Pancreas (tissue), 10 donors: ENCODE measurements around the gene GBF1. TPM values are rescaled to one million over a fixed set of nuclear protein-coding genes. Genes with fewer than 3 reads are reported as not detected.

Source experiments
- ATAC-seq, 4 donors: fragments of 200-7000 bp; cut with Tn5 transposase; one replicate each; pipeline versions ENCODE4 v1.8.0 to v1.9.1; 2020; ENCODE audit warnings: mild to moderate bottlenecking in 4 of 4, moderate library complexity in 4 of 4
- DNase-seq, 6 donors: peaks; one replicate each; pipeline ENCODE4 v3.0.0-alpha.2; 2020
- FAIRE-seq: peaks from 2 replicates; lab custom pipeline; 2012; peaks lifted over from hg19 to GRCh38; lab: Jason Lieb, UNC
- H3K27ac ChIP-seq, 4 donors: fragments of 200-600 bp; sonication (generic); 1 replicate in 3 of 4; 2 replicates in 1 of 4; pipeline versions ENCODE4 v1.5.0 to v1.8.0; 2020
- H3K27me3 ChIP-seq, 4 donors: fragments of 200-600 bp; one replicate each; pipeline ENCODE4 v1.8.0; 2021
- H3K36me3 ChIP-seq, 3 donors: fragments of 200-600 bp; sonication (generic) in 1 of 3; one replicate each; pipeline versions ENCODE4 v1.5.0 to v1.8.0; 2020 to 2021
- H3K4me1 ChIP-seq, 3 donors: fragments of 200-600 bp; one replicate each; pipeline ENCODE4 v1.8.0; 2021
- H3K4me3 ChIP-seq, 4 donors: fragments of 200-600 bp; sonication (generic) in 2 of 4; one replicate each; pipeline versions ENCODE4 v1.5.0 to v1.8.0; 2020 to 2021
- H3K9me3 ChIP-seq, 4 donors: fragments of 200-600 bp; one replicate each; pipeline ENCODE4 v1.8.0; 2021
- WGBS, 2 donors: extraction: QIAGEN DNeasy Blood & Tissue Kit; methylation state at CpG; one replicate each; pipeline ENCODE4 v1.1.7; 2013; 5-methylcytosine and 5-hydroxymethylcytosine counted together
- intact Hi-C, 3 donors: fragments of 100-400 bp; cut with DNase I; formaldehyde crosslinking; loops; one replicate each; pipeline versions ENCODE4 v1.11.1 to v1.14.2; 2022
- polyA plus RNA-seq, 2 donors: library from polyadenylated mRNA; stranded (reverse); fragments of 200-250 nt; gene quantifications; one replicate each; pipeline ENCODE4 v1.2.3, GENCODE V29; 2013
- total RNA-seq, 6 donors: library from RNA; stranded (reverse); fragmentation: NEBNext Ultra II Directional in 4 of 6; extraction: Animal tissue kit (Norgen Biotek cat#: 25700) in 4 of 6; gene quantifications; one replicate each; pipeline versions ENCODE4 v1.2.1 to v1.2.4, GENCODE V29; 2021 to 2023
- TF ChIP-seq, protein P1 (sequence below), 4 donors: fragments of 200-600 bp; sonication (generic) in 3 of 4; IDR thresholded peaks; one replicate each; pipeline versions ENCODE4 v1.5.0 to v1.8.0; 2021; ENCODE audit warnings: antibody characterized with exemption in 4 of 4
- donor health status: healthy with polysubstance abuse.
- donor health status: DM: no; HTN: no; CAD: no; lungs with moderate emphysema.
- donor health status: DM: no; HTN: no; CAD: no.
- donor health status: control.
- donor health status: control.
- donor health status: Bipolar disorder and iron deficiency.
- donor health status: DM: yes; HTN: yes; CAD: no.
- donor health status: DM: no; HTN: no; CAD: no.
- donor health status: DM: no; HTN: no; CAD: no.
- donor health status: DM: yes; HTN: yes; CAD: no.

The GBF1 gene
- total RNA-seq (10 to 100 TPM; 14.9 to 27.6 (median 18.5) TPM), polyA plus RNA-seq (10 to 100 TPM; 17.7 to 18.8 TPM)

DNA sequence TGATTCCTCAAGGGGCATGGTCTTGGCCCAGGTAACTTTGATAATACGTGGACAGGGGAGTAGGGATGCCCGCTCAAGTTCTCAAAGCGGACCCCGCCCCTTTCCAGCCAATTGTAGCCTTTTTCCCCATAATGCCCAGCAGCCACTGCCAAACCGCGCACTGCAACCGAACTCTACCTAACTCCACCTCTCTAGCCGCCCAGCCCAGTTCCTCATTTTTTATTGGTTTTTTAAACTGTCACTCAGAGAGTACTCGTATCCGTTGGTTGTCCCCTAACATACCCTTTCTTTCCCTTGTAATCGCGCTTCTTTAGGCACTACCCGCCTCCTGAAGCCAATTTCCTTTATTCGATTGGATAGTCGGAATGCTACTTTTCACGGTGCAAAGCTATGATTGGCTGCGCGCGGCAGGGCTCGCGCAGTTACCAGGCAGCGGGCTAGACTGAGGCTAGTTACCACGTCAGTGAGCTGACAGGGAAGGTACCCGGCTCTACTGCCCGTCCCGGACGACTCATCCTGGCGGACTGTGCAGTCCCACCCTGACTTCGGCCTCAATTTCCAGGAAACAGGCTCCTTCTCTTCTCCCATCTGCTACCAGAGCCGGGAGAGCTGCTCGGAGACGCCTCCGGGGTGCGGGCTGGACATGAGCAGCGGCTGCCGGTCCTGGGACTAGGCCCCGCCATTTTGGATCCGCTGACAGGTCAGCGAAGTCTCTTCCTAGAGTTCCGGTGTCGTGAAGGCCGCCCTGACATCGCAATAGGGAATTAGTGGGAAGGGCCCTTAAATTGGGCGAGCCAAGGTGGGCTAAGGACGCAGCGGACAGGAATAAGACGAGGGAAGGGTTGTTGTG, at the start of gene GBF1:
Gene GBF1, plus strand, starts transcription at position 451 of the 850 bp plus-strand sequence. CDS start 13,407 bp downstream, outside the sequence.
- no peaks in the 10 kb centered on the region for H3K36me3 ChIP-seq
- TF ChIP-seq, protein P1, sequence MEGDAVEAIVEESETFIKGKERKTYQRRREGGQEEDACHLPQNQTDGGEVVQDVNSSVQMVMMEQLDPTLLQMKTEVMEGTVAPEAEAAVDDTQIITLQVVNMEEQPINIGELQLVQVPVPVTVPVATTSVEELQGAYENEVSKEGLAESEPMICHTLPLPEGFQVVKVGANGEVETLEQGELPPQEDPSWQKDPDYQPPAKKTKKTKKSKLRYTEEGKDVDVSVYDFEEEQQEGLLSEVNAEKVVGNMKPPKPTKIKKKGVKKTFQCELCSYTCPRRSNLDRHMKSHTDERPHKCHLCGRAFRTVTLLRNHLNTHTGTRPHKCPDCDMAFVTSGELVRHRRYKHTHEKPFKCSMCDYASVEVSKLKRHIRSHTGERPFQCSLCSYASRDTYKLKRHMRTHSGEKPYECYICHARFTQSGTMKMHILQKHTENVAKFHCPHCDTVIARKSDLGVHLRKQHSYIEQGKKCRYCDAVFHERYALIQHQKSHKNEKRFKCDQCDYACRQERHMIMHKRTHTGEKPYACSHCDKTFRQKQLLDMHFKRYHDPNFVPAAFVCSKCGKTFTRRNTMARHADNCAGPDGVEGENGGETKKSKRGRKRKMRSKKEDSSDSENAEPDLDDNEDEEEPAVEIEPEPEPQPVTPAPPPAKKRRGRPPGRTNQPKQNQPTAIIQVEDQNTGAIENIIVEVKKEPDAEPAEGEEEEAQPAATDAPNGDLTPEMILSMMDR (IDR thresholded peaks at IDR 0.05) = no peak
- no peaks in the 10 kb centered on the region for H3K27me3 ChIP-seq
- peaks cover 20 to 30% (median 21%) of the 10 kb centered on the region in 3 donors for H3K4me1 ChIP-seq
- peak within 1 kb of the TSS; percentile 61 to 84 (median 77) for H3K4me3 ChIP-seq
- WGBS, 2 donors = 0% methylated on average over 47 of the region's 47 CpGs
- DNase-seq (peak; percentile 88 to 94 (median 92)), FAIRE-seq (peak; percentile 98), ATAC-seq (peak; percentile 87 to 95 (median 92))
- peak within 1 kb of the TSS; percentile 66 to 78 (median 70) for H3K27ac ChIP-seq
- intact Hi-C loops = no loop called here
- no peaks in the 10 kb centered on the region for H3K9me3 ChIP-seq

DNA sequence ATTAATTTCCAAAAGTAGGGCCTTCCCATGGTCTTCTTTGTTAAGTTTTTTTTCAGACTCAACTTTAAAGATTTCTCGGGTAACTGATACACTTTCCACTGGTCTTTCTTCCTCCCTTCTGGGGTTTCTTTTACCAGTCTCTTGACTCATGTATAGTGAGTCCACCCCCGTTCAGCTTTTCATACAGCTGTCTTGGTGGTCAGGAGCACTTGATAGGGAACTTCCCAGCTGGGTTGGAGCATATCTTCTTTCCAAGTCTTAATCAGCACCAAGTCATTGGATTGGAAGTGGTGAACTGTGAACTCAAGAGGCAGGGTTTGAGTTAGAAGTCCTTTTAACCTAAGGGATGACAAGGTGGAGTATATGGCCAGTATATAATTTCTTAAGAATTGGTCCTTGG, 48.4 kb upstream of the GBF1 start:
- ATAC-seq (no peak), FAIRE-seq (no peak), DNase-seq (no peak)
- no peak overlapping the region for H3K4me3 ChIP-seq
- H3K27me3 ChIP-seq = no peaks in the 10 kb centered on the region
- no peak overlapping the region for H3K27ac ChIP-seq
- H3K4me1 ChIP-seq = no peaks in the 10 kb centered on the region
- TF ChIP-seq, protein P1 (IDR thresholded peaks at IDR 0.05) = no peak
- no peaks in the 10 kb centered on the region for H3K9me3 ChIP-seq
- no peaks in the 10 kb centered on the region for H3K36me3 ChIP-seq
- intact Hi-C loops = no loop called here
- WGBS, 2 donors = 73 to 74% methylated on average over 2 of the region's 2 CpGs

DNA sequence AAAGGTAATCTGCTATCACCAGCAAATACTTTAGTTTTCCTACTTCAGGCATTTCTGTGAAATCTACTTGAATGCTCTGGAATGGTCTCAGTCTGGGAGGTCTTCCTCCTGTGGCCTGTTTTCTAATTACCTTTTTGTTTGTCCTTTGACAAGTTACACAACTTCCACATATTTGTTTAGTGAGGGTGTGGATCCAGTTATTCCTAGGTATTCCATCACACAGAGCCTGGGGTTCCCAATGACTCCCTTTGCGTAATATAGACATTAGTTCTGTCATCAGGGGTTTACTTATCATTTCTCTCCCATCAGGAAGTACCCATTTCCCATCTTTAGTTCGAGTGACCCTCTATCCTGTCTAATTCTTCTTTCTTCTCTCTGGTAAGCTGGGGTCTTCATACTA, 47.3 kb upstream of the GBF1 start:
- Histone ChIP-seq H3K27ac (no peak overlapping the region), H3K36me3 (no peaks in the 10 kb centered on the region), H3K27me3 (no peaks in the 10 kb centered on the region), H3K9me3 (no peaks in the 10 kb centered on the region), H3K4me3 (no peak overlapping the region), H3K4me1 (no peaks in the 10 kb centered on the region)
- no peak for FAIRE-seq
- 71 to 74% methylated on average over 2 of the region's 2 CpGs for WGBS, 2 donors
- DNase-seq = no peak
- intact Hi-C loops = no loop called here
- no peak for ATAC-seq
- TF ChIP-seq, protein P1 (IDR thresholded peaks at IDR 0.05) = no peak

DNA sequence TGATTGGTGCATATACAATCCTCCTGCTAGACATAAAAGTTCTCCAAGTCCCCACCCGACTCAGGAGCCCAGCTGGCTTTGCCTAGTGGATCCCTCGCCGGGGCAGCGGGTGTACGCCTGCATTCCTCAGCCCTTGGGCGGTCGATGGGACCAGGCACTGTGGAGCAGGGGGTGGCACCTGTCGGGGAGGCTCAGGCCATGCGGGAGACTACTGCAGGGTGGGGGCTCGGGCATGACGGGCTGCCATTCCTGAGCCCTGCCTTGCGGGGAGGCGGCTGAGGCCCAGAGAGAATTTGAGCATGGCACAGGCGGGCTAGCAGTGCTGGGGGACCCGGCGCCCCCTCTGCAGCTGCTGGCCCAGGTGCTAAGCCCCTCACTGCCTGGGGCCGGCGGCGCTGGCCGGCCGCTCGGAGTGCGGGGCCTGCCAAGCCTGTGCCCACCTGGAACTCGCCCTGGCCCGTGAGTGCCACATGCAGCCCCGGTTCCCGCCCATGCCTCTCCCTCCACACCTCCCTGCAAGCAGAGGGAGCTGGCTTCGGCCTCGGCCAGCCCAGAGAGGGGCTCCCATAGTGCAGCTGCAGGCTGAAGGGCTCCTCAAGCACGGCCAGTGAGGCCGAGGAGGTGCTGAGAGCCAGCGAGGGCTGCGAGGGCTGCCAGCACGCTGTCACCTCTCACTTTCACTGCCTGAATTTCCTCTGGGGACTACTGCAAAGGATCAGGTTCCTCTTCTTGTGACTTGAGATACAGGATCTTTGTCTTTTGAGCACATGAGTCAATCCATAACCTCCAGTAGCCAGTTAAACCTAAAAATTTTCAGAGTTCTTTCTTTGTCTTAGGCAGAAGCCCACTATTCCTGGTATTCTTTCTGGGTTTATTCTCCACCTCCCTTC, 44.3 kb upstream of the GBF1 start:
- DNase-seq (peak in 1 of 6 donors; percentile 62), ATAC-seq (no peak), FAIRE-seq (no peak)
- no peak overlapping the region for H3K4me3 ChIP-seq
- intact Hi-C loops = no loop called here
- WGBS, 2 donors = 90 to 93% methylated on average over 27 to 34 of the region's 34 CpGs
- no peaks in the 10 kb centered on the region for H3K4me1 ChIP-seq
- TF ChIP-seq, protein P1 (IDR thresholded peaks at IDR 0.05) = no peak
- no peaks in the 10 kb centered on the region for H3K36me3 ChIP-seq
- H3K27me3 ChIP-seq = no peaks in the 10 kb centered on the region
- H3K9me3 ChIP-seq = no peaks in the 10 kb centered on the region
- no peak overlapping the region for H3K27ac ChIP-seq
